IMR-90 (cell line): ENCODE data around the gene SYT5. TPM values are rescaled to one million over a fixed set of nuclear protein-coding genes. Genes with fewer than 3 reads are reported as not detected.

Source experiments
- ATAC-seq: fragments of 200-7000 bp; cut with Tn5 transposase; 2 replicates; pipeline ENCODE4 v1.9.1; 2020; ENCODE audit warnings: low read depth, mild to moderate bottlenecking, moderate library complexity
- BruUV-seq: library from RNA; stranded (reverse); fragments of 400-500 nt; replicated peaks from 2 replicates; lab custom pipeline; 2021; lab: Mats Ljungman, UMichigan
- CTCF ChIA-PET: fragments of 300-600 bp; formaldehyde crosslinking; extraction: SDS; loops from one replicate; lab custom pipeline; 2021; ENCODE audit warnings: antibody characterized with exemption; lab: Yijun Ruan, JAX
- POLR2A ChIA-PET: fragments of 300-600 bp; sonication (Branson Sonifier 250); formaldehyde crosslinking; loops from one replicate; lab custom pipeline; 2022; ENCODE audit warnings: antibody characterized with exemption; ENCODE audit not compliant: unreplicated experiment; lab: Charles Lee
- DNase-seq: peaks from one replicate; pipeline ENCODE4 v3.0.0; 2013
- H2AFZ ChIP-seq: replicated peaks from 2 replicates; pipeline ENCODE3; 2013; ENCODE audit warnings: low read length, mild to moderate bottlenecking; ENCODE audit not compliant: poor library complexity
- H2AK5ac ChIP-seq: 2 replicates; pipeline ENCODE4 v1.6.1; 2013; ENCODE audit warnings: low read depth, low read length, inconsistent platforms
- H2AK9ac ChIP-seq: replicated peaks from 2 replicates; pipeline ENCODE3; 2013; ENCODE audit warnings: mild to moderate bottlenecking, low read depth, low read length, moderate library complexity; ENCODE audit not compliant: poor library complexity
- H2BK120ac ChIP-seq: 2 replicates; pipeline ENCODE4 v1.6.1; 2013; ENCODE audit warnings: low read depth, low read length, inconsistent platforms
- H2BK15ac ChIP-seq: 3 replicates; pipeline ENCODE4 v1.6.1; 2013; ENCODE audit warnings: low read depth, low read length, inconsistent platforms
- H2BK20ac ChIP-seq: 2 replicates; pipeline ENCODE4 v1.6.1; 2013; ENCODE audit warnings: low read depth, mild to moderate bottlenecking, inconsistent platforms, low read length, moderate library complexity
- H2BK5ac ChIP-seq: 2 replicates; pipeline ENCODE4 v1.6.1; 2013; ENCODE audit warnings: mild to moderate bottlenecking, low read depth, low read length, inconsistent platforms; ENCODE audit not compliant: poor library complexity, severe bottlenecking
- H3K14ac ChIP-seq: replicated peaks from 2 replicates; pipeline ENCODE4 v1.6.1; 2013; ENCODE audit warnings: low read depth, low read length, inconsistent platforms
- H3K18ac ChIP-seq: 2 replicates; pipeline ENCODE4 v1.6.1; 2013; ENCODE audit warnings: low read depth, low read length, control low read depth
- H3K23ac ChIP-seq: 2 replicates; pipeline ENCODE4 v1.6.1; 2013; ENCODE audit warnings: low read depth, low read length, inconsistent platforms
- H3K27ac ChIP-seq: 2 replicates; pipeline ENCODE4 v1.5.1; 2013; ENCODE audit warnings: mild to moderate bottlenecking, control low read depth, low read length; ENCODE audit not compliant: insufficient read depth
- H3K27me3 ChIP-seq: 2 replicates; pipeline ENCODE4 v1.6.1; 2013; ENCODE audit warnings: low read length; ENCODE audit not compliant: control insufficient read depth, insufficient read depth
- H3K36me3 ChIP-seq: 2 replicates; pipeline ENCODE4 v1.6.1; 2013; ENCODE audit warnings: low read length, mixed read lengths; ENCODE audit not compliant: control insufficient read depth, insufficient read depth
- H3K4ac ChIP-seq: 2 replicates; pipeline ENCODE4 v1.6.1; 2013; ENCODE audit warnings: low read depth, low read length, inconsistent platforms
- H3K4me1 ChIP-seq: 2 replicates; pipeline ENCODE4 v1.6.1; 2013; ENCODE audit warnings: low read length, mixed read lengths; ENCODE audit not compliant: control insufficient read depth, insufficient read depth
- H3K4me2 ChIP-seq: 2 replicates; pipeline ENCODE4 v1.6.1; 2013; ENCODE audit warnings: low read depth, mild to moderate bottlenecking, control low read depth, low read length, moderate library complexity
- H3K4me3 ChIP-seq: 2 replicates; pipeline ENCODE4 v1.5.1; 2013; ENCODE audit warnings: low read depth, mild to moderate bottlenecking, control low read depth, low read length, moderate library complexity; ENCODE audit not compliant: insufficient read depth
- H3K56ac ChIP-seq: 2 replicates; pipeline ENCODE4 v1.6.1; 2013; ENCODE audit warnings: low read length, inconsistent platforms; ENCODE audit not compliant: insufficient read depth; ENCODE audit errors: extremely low read depth
- H3K79me1 ChIP-seq, 2 experiments: 2 replicates each; pipeline ENCODE4 v1.6.1; 2013; ENCODE audit warnings: low read length in 2 of 2, inconsistent platforms in 1 of 2, low read depth in 1 of 2
- H3K9ac ChIP-seq: 2 replicates; pipeline ENCODE4 v1.6.1; 2013; ENCODE audit warnings: low read depth, low read length, control low read depth
- H3K9me1 ChIP-seq: 2 replicates; pipeline ENCODE4 v1.6.1; 2013; ENCODE audit warnings: low read length, inconsistent platforms; ENCODE audit not compliant: insufficient read depth
- H3K9me3 ChIP-seq: 2 replicates; pipeline ENCODE4 v1.6.1; 2013; ENCODE audit warnings: low read length; ENCODE audit not compliant: control insufficient read depth, insufficient read depth
- H4K20me1 ChIP-seq: 2 replicates; pipeline ENCODE4 v1.6.1; 2013; ENCODE audit warnings: low read length, inconsistent platforms; ENCODE audit not compliant: insufficient read depth
- H4K5ac ChIP-seq: 2 replicates; pipeline ENCODE4 v1.6.1; 2013; ENCODE audit warnings: mild to moderate bottlenecking, low read depth, low read length, control low read depth
- H4K8ac ChIP-seq, 2 experiments: 2 replicates each; pipeline ENCODE4 v1.6.1; 2013; ENCODE audit warnings: low read depth in 2 of 2, low read length in 2 of 2, control low read depth in 1 of 2, inconsistent platforms in 1 of 2
- H4K91ac ChIP-seq: 2 replicates; pipeline ENCODE4 v1.6.1; 2013; ENCODE audit warnings: low read depth, low read length, inconsistent platforms; ENCODE audit not compliant: insufficient read depth
- BHLHE40 ChIP-seq: fragments of 150-350 bp; IDR thresholded peaks from 2 replicates; pipeline ENCODE4 v1.6.1; 2016; ENCODE audit warnings: mild to moderate bottlenecking, low read depth, low read length
- CEBPB ChIP-seq: IDR thresholded peaks from 2 replicates; pipeline ENCODE4 v1.6.1; 2012; ENCODE audit warnings: low read depth, low read length, improper control_type of control experiment
- CHD1 ChIP-seq: IDR thresholded peaks from 2 replicates; pipeline ENCODE4 v1.6.1; 2012; ENCODE audit warnings: low read depth, low read length, improper control_type of control experiment
- CTCF ChIP-seq: conservative IDR thresholded peaks from 2 replicates; pipeline ENCODE4 v1.5.1; 2012; ENCODE audit warnings: mild to moderate bottlenecking, low read depth, low read length, improper control_type of control experiment
- FOS ChIP-seq: fragments of 150-350 bp; IDR thresholded peaks from 2 replicates; pipeline ENCODE4 v1.6.1; 2016; ENCODE audit warnings: low read depth, low read length
- MAFK ChIP-seq: IDR thresholded peaks from 2 replicates; pipeline ENCODE4 v1.6.1; 2012; ENCODE audit warnings: low read depth, low read length, improper control_type of control experiment
- MAZ ChIP-seq: IDR thresholded peaks from 2 replicates; pipeline ENCODE4 v1.6.1; 2012; ENCODE audit warnings: low read depth, mild to moderate bottlenecking, low read length, improper control_type of control experiment, moderate library complexity, borderline replicate concordance
- MXI1 ChIP-seq: IDR thresholded peaks from 2 replicates; pipeline ENCODE4 v1.6.1; 2012; ENCODE audit warnings: low read depth, mild to moderate bottlenecking, low read length, moderate library complexity, borderline replicate concordance
- NFE2L2 ChIP-seq: fragments of 150-350 bp; IDR thresholded peaks from 2 replicates; pipeline ENCODE4 v1.6.1; 2016; ENCODE audit warnings: low read depth, mild to moderate bottlenecking, low read length
- POLR2A ChIP-seq: IDR thresholded peaks from 2 replicates; pipeline ENCODE4 v1.6.1; 2012; ENCODE audit warnings: mild to moderate bottlenecking, low read depth, low read length
- RCOR1 ChIP-seq: IDR thresholded peaks from 2 replicates; pipeline ENCODE4 v1.6.1; 2012; ENCODE audit warnings: mild to moderate bottlenecking, low read length, improper control_type of control experiment; ENCODE audit not compliant: insufficient replicate concordance
- SMC3 ChIP-seq: fragments of 150-350 bp; IDR thresholded peaks from 2 replicates; pipeline ENCODE4 v1.6.1; 2016; ENCODE audit warnings: low read depth, mild to moderate bottlenecking, antibody characterized with exemption, low read length, moderate library complexity
- WGBS, 2 experiments: methylation state at CpG; one replicate each; pipeline versions ENCODE4 v1.1.5 to v1.1.7; 2013; ENCODE audit warnings: missing lambda C conversion rate in 2 of 2; ENCODE audit not compliant: insufficient read length in 1 of 2; ENCODE audit errors: extremely low coverage in 2 of 2; 5-methylcytosine and 5-hydroxymethylcytosine counted together
- dilution Hi-C: fragments of 300-500 bp; cut with HindIII; formaldehyde crosslinking; loops from one replicate; pipeline ENCODE4 v1.14.3; 2018; ENCODE audit warnings: low sequenced_read_pairs; ENCODE audit not compliant: unreplicated experiment
- in situ Hi-C: fragments of 300-500 bp; cut with MboI; formaldehyde crosslinking; loops from 3 replicates; pipeline ENCODE4 v1.14.3; 2019; ENCODE audit warnings: low sequenced_read_pairs, inconsistent platforms, mixed read lengths
- intact Hi-C: fragments of 100-400 bp; cut with micrococcal nuclease; formaldehyde crosslinking; loops from 2 replicates; pipeline ENCODE4 v1.10.0; 2022
- polyA plus RNA-seq, 3 experiments: library from polyadenylated mRNA; depleted of rRNA; stranded (reverse); fragments of >200 nt; gene quantifications; 2 replicates each; pipeline ENCODE4 v1.2.3, GENCODE V29; 2012; ENCODE audit warnings: low replicate concordance in 1 of 3
- total RNA-seq: library from RNA; depleted of rRNA; stranded (reverse); fragments of >200 nt; gene quantifications from 2 replicates; pipeline ENCODE4 v1.2.3, GENCODE V29; 2012
- TF ChIP-seq, protein P1 (sequence below): fragments of 150-350 bp; IDR thresholded peaks from 2 replicates; pipeline ENCODE4 v1.6.1; 2016; ENCODE audit warnings: low read depth, mild to moderate bottlenecking, low read length, moderate library complexity, borderline replicate concordance
- TF ChIP-seq, protein P2 (sequence below): fragments of 150-350 bp; IDR thresholded peaks from 2 replicates; pipeline ENCODE4 v1.6.1; 2017; ENCODE audit warnings: mild to moderate bottlenecking, antibody characterized with exemption, low read length, low read depth

Gene SYT5
- total and polyA plus RNA-seq, 2 of the 4 experiments (the other 2 are of a cell fraction): under 0.01 to 0.15 TPM

DNA sequence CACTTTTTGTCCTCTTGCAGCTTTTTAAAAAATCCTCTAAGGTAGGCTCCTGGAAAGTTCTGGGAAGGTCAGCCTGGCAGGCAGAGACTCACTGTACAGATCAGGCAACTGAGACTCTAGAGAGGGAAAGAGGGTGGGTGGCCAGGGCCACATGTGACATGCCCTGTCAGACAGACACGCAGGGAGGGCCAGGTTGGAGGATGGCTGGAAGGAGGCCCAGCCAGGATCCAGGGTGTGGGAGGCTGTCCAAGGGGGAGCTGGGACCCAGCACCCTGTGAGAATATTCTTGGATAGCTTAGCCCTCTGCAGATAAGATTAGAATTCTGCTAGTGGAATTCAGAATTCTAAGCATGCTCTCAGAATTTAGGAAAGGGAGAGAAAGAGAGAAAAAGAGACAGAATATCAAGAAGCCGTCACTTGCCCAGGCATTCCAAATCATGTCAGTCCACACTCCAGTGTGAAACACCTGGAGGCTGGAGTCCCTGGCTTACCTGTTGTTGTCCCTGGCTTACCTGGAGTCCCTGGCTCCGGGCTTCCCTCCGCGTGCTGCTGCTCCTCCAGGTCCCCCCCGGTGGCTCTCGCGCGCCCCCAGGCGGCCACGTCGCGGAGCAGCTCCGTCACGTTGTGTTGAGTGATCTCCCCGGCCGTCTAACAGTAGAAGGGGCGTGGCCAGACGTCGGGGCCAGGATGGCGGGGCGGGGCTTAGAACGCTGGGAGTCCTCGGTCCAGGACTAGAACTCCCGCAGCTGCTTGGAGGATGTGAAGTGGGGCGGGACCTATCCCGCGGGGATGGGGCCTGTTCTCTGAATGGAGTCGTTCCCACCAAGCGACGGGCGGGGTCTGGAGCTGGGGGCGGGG lies 19.7 kb downstream of the SYT5 start:
- H3K4me2 ChIP-seq: no peak overlapping the region
- peak; percentile 67 for DNase-seq
- no peak overlapping the region for H3K9ac ChIP-seq
- no peak overlapping the region for H2BK120ac ChIP-seq
- no peak overlapping the region for H3K4me3 ChIP-seq
- H3K36me3 ChIP-seq: no peaks in the 10 kb centered on the region
- no peak overlapping the region for H4K8ac ChIP-seq
- ChIA-PET CTCF (interaction anchor here (0.7 to 1.6 kb wide), 4 partner anchors 14 to 223 kb away, joined by 3 to 4 read pairs (median 3); no protein-coding TSS in a partner anchor), POLR2A (no interaction called here)
- H3K4ac ChIP-seq: no peak overlapping the region
- intact Hi-C loops (no loop called here), in situ Hi-C loops (no loop called here), dilution Hi-C loops (no loop called here)
- H2BK5ac ChIP-seq: no peak overlapping the region
- H2AFZ ChIP-seq: peak overlapping the region; percentile 15
- no peak overlapping the region for H2BK15ac ChIP-seq
- no peaks in the 10 kb centered on the region for H3K79me1 ChIP-seq
- peak; percentile 87 for ATAC-seq
- H2AK9ac ChIP-seq: no peak overlapping the region
- no peak overlapping the region for H3K56ac ChIP-seq
- no peak overlapping the region for H2AK5ac ChIP-seq
- H3K23ac ChIP-seq: no peak overlapping the region
- no peaks in the 10 kb centered on the region for H4K20me1 ChIP-seq
- no peak overlapping the region for H3K18ac ChIP-seq
- H2BK20ac ChIP-seq: no peak overlapping the region
- 6% methylated on average over 17 of the region's 33 CpGs; no CpG with 5 or more reads in 1 of the 2 experiments for WGBS, 2 experiments
- no peak overlapping the region for H4K91ac ChIP-seq
- no peak overlapping the region for H3K14ac ChIP-seq
- no peaks in the 10 kb centered on the region for H3K9me1 ChIP-seq
- no TSS peak for BruUV-seq
- no peaks in the 10 kb centered on the region for H3K9me3 ChIP-seq
- H3K27me3 ChIP-seq: peaks cover 38% of the 10 kb centered on the region
- H3K4me1 ChIP-seq: peaks cover 2% of the 10 kb centered on the region; the same call in 1 of the 2 replicates
- H3K27ac ChIP-seq: no peak overlapping the region
- no peak overlapping the region for H4K5ac ChIP-seq
- TF ChIP-seq CTCF (peak; percentile 87), SMC3 (peak; percentile 60), RCOR1 (no peak), POLR2A (no peak), CHD1 (no peak), CEBPB (no peak), MXI1 (no peak), MAZ (peak; percentile 93), BHLHE40 (no peak), NFE2L2 (no peak), FOS (no peak), MAFK (no peak)
- TF ChIP-seq, protein P1, sequence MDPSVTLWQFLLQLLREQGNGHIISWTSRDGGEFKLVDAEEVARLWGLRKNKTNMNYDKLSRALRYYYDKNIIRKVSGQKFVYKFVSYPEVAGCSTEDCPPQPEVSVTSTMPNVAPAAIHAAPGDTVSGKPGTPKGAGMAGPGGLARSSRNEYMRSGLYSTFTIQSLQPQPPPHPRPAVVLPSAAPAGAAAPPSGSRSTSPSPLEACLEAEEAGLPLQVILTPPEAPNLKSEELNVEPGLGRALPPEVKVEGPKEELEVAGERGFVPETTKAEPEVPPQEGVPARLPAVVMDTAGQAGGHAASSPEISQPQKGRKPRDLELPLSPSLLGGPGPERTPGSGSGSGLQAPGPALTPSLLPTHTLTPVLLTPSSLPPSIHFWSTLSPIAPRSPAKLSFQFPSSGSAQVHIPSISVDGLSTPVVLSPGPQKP: no peak
- TF ChIP-seq, protein P2, sequence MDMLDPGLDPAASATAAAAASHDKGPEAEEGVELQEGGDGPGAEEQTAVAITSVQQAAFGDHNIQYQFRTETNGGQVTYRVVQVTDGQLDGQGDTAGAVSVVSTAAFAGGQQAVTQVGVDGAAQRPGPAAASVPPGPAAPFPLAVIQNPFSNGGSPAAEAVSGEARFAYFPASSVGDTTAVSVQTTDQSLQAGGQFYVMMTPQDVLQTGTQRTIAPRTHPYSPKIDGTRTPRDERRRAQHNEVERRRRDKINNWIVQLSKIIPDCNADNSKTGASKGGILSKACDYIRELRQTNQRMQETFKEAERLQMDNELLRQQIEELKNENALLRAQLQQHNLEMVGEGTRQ: no peak; the same call in 1 of the 2 replicates
